Esophagus muscularis mucosa (tissue), 3 donors: ENCODE measurements around the gene SALL3.

Source experiments
- POLR2A ChIP-seq: fragments of 450-650 bp; IDR thresholded peaks from one replicate; pipeline ENCODE4 v1.6.1; 2017; ENCODE audit warnings: antibody characterized with exemption, moderate library complexity, mild to moderate bottlenecking, low read depth
- POLR2AphosphoS5 ChIP-seq, 2 donors: sonication (generic); formaldehyde crosslinking; IDR thresholded peaks; one replicate each; pipeline ENCODE4 v1.6.1; 2017; ENCODE audit warnings: antibody characterized with exemption in 2 of 2
- TF ChIP-seq, protein P1 (sequence below), 3 experiments: fragments of 200-600 bp in 2 of 3; fragments of 450-650 bp in 1 of 3; sonication (generic) in 2 of 3; IDR thresholded peaks; one replicate each; pipeline ENCODE4 v1.5.1; 2017 to 2019; ENCODE audit warnings: antibody characterized with exemption in 3 of 3, mild to moderate bottlenecking in 2 of 3, moderate library complexity in 1 of 3

DNA sequence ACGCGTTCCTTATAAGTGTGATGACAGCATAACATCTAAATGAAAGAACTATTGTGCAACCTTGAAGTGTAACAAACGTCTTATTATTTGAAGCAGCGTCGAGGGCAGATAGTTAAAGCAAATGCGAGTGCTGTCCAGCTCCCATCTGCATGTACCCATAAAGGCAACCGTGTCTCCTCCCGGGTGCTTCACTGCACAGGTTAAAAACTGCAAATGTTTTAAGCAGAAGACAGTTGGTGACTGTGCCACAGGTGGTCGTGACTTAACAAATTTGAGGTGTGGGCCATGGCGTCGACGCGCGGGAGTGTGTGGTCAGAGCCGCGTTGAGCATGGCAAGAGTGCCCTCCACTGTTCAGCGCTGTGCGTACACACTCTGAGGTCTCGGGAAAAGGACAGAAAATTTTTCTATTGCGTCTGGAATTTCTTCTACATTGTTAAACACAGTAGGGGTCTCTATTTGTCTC lies 6.4 kb downstream of the SALL3 start:
- no peak for TF ChIP-seq POLR2AphosphoS5 (IDR thresholded peaks at IDR 0.05)
- TF ChIP-seq, protein P1, sequence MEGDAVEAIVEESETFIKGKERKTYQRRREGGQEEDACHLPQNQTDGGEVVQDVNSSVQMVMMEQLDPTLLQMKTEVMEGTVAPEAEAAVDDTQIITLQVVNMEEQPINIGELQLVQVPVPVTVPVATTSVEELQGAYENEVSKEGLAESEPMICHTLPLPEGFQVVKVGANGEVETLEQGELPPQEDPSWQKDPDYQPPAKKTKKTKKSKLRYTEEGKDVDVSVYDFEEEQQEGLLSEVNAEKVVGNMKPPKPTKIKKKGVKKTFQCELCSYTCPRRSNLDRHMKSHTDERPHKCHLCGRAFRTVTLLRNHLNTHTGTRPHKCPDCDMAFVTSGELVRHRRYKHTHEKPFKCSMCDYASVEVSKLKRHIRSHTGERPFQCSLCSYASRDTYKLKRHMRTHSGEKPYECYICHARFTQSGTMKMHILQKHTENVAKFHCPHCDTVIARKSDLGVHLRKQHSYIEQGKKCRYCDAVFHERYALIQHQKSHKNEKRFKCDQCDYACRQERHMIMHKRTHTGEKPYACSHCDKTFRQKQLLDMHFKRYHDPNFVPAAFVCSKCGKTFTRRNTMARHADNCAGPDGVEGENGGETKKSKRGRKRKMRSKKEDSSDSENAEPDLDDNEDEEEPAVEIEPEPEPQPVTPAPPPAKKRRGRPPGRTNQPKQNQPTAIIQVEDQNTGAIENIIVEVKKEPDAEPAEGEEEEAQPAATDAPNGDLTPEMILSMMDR (IDR thresholded peaks at IDR 0.05) = peak in 2 of 3 experiments; percentile 11 to 30
- TF ChIP-seq POLR2A = no peak
